SK-N-SH treated with all-trans-retinoic acid at 6 μM for 48 hours (cell line): ENCODE data around the gene VIM.

Source experiments
- ATAC-seq: fragments of 200-7000 bp; cut with Tn5 transposase; 3 replicates; pipeline ENCODE4 v1.9.1; 2020; ENCODE audit warnings: mild to moderate bottlenecking, moderate library complexity
- ARNTL ChIP-seq: fragments of 450-650 bp; formaldehyde crosslinking; IDR thresholded peaks from 2 replicates; pipeline ENCODE4 v1.5.0; 2020; ENCODE audit warnings: low read depth, mild to moderate bottlenecking, moderate library complexity, borderline replicate concordance
- BACH2 ChIP-seq: fragments of 250-450 bp; sonication (Bioruptor Pico); IDR thresholded peaks from 2 replicates; pipeline ENCODE4 v1.9.0; 2021; ENCODE audit warnings: mild to moderate bottlenecking, borderline replicate concordance
- CSDC2 ChIP-seq: fragments of 250-450 bp; sonication (Bioruptor Pico); IDR thresholded peaks from 2 replicates; pipeline ENCODE4 v1.5.0; 2020; ENCODE audit warnings: mild to moderate bottlenecking, moderate library complexity
- ESRRG ChIP-seq: fragments of 250-450 bp; sonication (Bioruptor Pico); IDR thresholded peaks from 2 replicates; pipeline ENCODE4 v1.6.1; 2021; ENCODE audit warnings: mild to moderate bottlenecking
- GLIS3 ChIP-seq: fragments of 250-450 bp; sonication (Bioruptor Pico); IDR thresholded peaks from 2 replicates; pipeline ENCODE4 v1.5.0; 2020; ENCODE audit warnings: mild to moderate bottlenecking, moderate library complexity
- ISL1 ChIP-seq: fragments of 250-450 bp; sonication (Bioruptor Pico); IDR thresholded peaks from 2 replicates; pipeline ENCODE4 v2.1.2; 2022; ENCODE audit warnings: mild to moderate bottlenecking, moderate library complexity
- OSR1 ChIP-seq: fragments of 250-450 bp; sonication (Bioruptor Pico); IDR thresholded peaks from 2 replicates; pipeline ENCODE4 v1.8.0; 2022; ENCODE audit warnings: moderate library complexity, mild to moderate bottlenecking, inconsistent platforms
- POU6F1 ChIP-seq: fragments of 250-450 bp; sonication (Bioruptor Pico); IDR thresholded peaks from 2 replicates; pipeline ENCODE4 v1.8.0; 2021; ENCODE audit warnings: low read depth, mild to moderate bottlenecking, moderate library complexity, borderline replicate concordance
- PPARA ChIP-seq: fragments of 250-450 bp; sonication (Bioruptor Pico); IDR thresholded peaks from 2 replicates; pipeline ENCODE4 v1.5.0; 2020; ENCODE audit warnings: mild to moderate bottlenecking, borderline replicate concordance
- RARB ChIP-seq: fragments of 250-450 bp; sonication (Bioruptor Pico); IDR thresholded peaks from 2 replicates; pipeline ENCODE4 v1.8.0; 2021; ENCODE audit warnings: mild to moderate bottlenecking, moderate library complexity
- SNAI2 ChIP-seq: fragments of 250-450 bp; sonication (Bioruptor Pico); IDR thresholded peaks from 2 replicates; pipeline ENCODE4 v1.5.0; 2020; ENCODE audit warnings: mild to moderate bottlenecking, moderate library complexity
- TCF4 ChIP-seq: fragments of 250-450 bp; sonication (Bioruptor Pico); IDR thresholded peaks from 2 replicates; pipeline ENCODE4 v1.8.0; 2021; ENCODE audit warnings: mild to moderate bottlenecking, moderate library complexity, borderline replicate concordance
- TOX ChIP-seq: fragments of 250-450 bp; sonication (Bioruptor Pico); IDR thresholded peaks from 2 replicates; pipeline ENCODE4 v1.8.0; 2021; ENCODE audit warnings: mild to moderate bottlenecking, moderate library complexity, borderline replicate concordance
- ZC3H10 ChIP-seq: fragments of 250-450 bp; sonication (Bioruptor Pico); IDR thresholded peaks from 2 replicates; pipeline ENCODE4 v1.5.1; 2021; ENCODE audit warnings: mild to moderate bottlenecking, moderate library complexity
- ZFP3 ChIP-seq: fragments of 250-450 bp; sonication (Bioruptor Pico); IDR thresholded peaks from 2 replicates; pipeline ENCODE4 v1.5.0; 2020; ENCODE audit warnings: mild to moderate bottlenecking, moderate library complexity
- ZFP30 ChIP-seq: fragments of 450-650 bp; formaldehyde crosslinking; IDR thresholded peaks from 2 replicates; pipeline ENCODE4 v1.5.0; 2022; ENCODE audit warnings: mild to moderate bottlenecking, moderate library complexity
- ZNF565 ChIP-seq: fragments of 450-650 bp; formaldehyde crosslinking; conservative IDR thresholded peaks from 2 replicates; pipeline ENCODE4 v1.5.0; 2020; ENCODE audit warnings: low read depth, mild to moderate bottlenecking, moderate library complexity
- ZNF70 ChIP-seq: fragments of 450-650 bp; formaldehyde crosslinking; IDR thresholded peaks from 2 replicates; pipeline ENCODE4 v1.5.0; 2020; ENCODE audit warnings: mild to moderate bottlenecking, moderate library complexity
- ZNF8 ChIP-seq: fragments of 450-650 bp; formaldehyde crosslinking; IDR thresholded peaks from 2 replicates; pipeline ENCODE4 v1.5.0; 2020; ENCODE audit warnings: mild to moderate bottlenecking, moderate library complexity
- TF ChIP-seq, protein P1 (sequence below): fragments of 250-450 bp; sonication (Bioruptor Pico); IDR thresholded peaks from 2 replicates; pipeline ENCODE4 v1.5.1; 2020; ENCODE audit warnings: low read depth, mild to moderate bottlenecking, moderate library complexity
- TF ChIP-seq, protein P2 (sequence below): fragments of 250-450 bp; sonication (Bioruptor Pico); IDR thresholded peaks from 2 replicates; pipeline ENCODE4 v1.5.0; 2020; ENCODE audit warnings: mild to moderate bottlenecking, moderate library complexity
- TF ChIP-seq, protein P3 (sequence below): fragments of 250-450 bp; sonication (Bioruptor Pico); IDR thresholded peaks from 2 replicates; pipeline ENCODE4 v1.5.1; 2021; ENCODE audit warnings: mild to moderate bottlenecking, moderate library complexity
- TF ChIP-seq, protein P4 (sequence below): fragments of 250-450 bp; sonication (Bioruptor Pico); IDR thresholded peaks from 2 replicates; pipeline ENCODE4 v1.8.0; 2020; ENCODE audit warnings: mild to moderate bottlenecking, moderate library complexity, borderline replicate concordance

VIM gene

GRCh38 chr10:17196573-17196972, 31.5 kb upstream of the VIM start:
- no peak for ATAC-seq
- TF ChIP-seq ZNF70 (CRISPR knock-in tag) (no peak), ISL1 (CRISPR knock-in tag) (no peak), ZFP30 (CRISPR knock-in tag) (no peak), ZFP3 (CRISPR knock-in tag) (no peak), ZNF565 (CRISPR knock-in tag) (no peak), TCF4 (no peak), POU6F1 (CRISPR knock-in tag) (no peak), GLIS3 (CRISPR knock-in tag) (no peak)
- TF ChIP-seq, protein P1, sequence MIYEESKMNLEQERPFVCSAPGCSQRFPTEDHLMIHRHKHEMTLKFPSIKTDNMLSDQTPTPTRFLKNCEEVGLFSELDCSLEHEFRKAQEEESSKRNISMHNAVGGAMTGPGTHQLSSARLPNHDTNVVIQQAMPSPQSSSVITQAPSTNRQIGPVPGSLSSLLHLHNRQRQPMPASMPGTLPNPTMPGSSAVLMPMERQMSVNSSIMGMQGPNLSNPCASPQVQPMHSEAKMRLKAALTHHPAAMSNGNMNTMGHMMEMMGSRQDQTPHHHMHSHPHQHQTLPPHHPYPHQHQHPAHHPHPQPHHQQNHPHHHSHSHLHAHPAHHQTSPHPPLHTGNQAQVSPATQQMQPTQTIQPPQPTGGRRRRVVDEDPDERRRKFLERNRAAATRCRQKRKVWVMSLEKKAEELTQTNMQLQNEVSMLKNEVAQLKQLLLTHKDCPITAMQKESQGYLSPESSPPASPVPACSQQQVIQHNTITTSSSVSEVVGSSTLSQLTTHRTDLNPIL (CRISPR knock-in tag): no peak

GRCh38 chr10:17199351-17199804, 28.7 kb upstream of the VIM start:
- ATAC-seq: peak; percentile 41
- TF ChIP-seq TCF4: peak; percentile 45; the same call in 1 of the 2 replicates
- TF ChIP-seq RARB: no peak
- TF ChIP-seq POU6F1 (CRISPR knock-in tag): no peak
- TF ChIP-seq ZC3H10 (CRISPR knock-in tag): no peak
- TF ChIP-seq ARNTL (CRISPR knock-in tag): no peak
- TF ChIP-seq ZFP30 (CRISPR knock-in tag): no peak
- TF ChIP-seq SNAI2 (CRISPR knock-in tag): no peak
- TF ChIP-seq, protein P1 (CRISPR knock-in tag): no peak
- no peak for TF ChIP-seq GLIS3 (CRISPR knock-in tag)
- TF ChIP-seq ISL1 (CRISPR knock-in tag): peak; percentile 82
- no peak for TF ChIP-seq ZNF8 (CRISPR knock-in tag)
- no peak for TF ChIP-seq PPARA
- TF ChIP-seq CSDC2 (CRISPR knock-in tag): no peak
- TF ChIP-seq ZNF70 (CRISPR knock-in tag): peak; percentile 58; the same call in 1 of the 2 replicates
- TF ChIP-seq ESRRG (CRISPR knock-in tag): no peak
- no peak for TF ChIP-seq TOX
- TF ChIP-seq ZFP3 (CRISPR knock-in tag): 0 out of 2 replicates have a peak, but pooled peaks have one; percentile 13
- no peak for TF ChIP-seq OSR1 (CRISPR knock-in tag)
- no peak for TF ChIP-seq BACH2 (CRISPR knock-in tag)
- TF ChIP-seq, protein P2, sequence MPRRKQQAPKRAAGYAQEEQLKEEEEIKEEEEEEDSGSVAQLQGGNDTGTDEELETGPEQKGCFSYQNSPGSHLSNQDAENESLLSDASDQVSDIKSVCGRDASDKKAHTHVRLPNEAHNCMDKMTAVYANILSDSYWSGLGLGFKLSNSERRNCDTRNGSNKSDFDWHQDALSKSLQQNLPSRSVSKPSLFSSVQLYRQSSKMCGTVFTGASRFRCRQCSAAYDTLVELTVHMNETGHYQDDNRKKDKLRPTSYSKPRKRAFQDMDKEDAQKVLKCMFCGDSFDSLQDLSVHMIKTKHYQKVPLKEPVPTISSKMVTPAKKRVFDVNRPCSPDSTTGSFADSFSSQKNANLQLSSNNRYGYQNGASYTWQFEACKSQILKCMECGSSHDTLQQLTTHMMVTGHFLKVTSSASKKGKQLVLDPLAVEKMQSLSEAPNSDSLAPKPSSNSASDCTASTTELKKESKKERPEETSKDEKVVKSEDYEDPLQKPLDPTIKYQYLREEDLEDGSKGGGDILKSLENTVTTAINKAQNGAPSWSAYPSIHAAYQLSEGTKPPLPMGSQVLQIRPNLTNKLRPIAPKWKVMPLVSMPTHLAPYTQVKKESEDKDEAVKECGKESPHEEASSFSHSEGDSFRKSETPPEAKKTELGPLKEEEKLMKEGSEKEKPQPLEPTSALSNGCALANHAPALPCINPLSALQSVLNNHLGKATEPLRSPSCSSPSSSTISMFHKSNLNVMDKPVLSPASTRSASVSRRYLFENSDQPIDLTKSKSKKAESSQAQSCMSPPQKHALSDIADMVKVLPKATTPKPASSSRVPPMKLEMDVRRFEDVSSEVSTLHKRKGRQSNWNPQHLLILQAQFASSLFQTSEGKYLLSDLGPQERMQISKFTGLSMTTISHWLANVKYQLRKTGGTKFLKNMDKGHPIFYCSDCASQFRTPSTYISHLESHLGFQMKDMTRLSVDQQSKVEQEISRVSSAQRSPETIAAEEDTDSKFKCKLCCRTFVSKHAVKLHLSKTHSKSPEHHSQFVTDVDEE (CRISPR knock-in tag): peak; percentile 46; the same call in 1 of the 2 replicates
- no peak for TF ChIP-seq ZNF565 (CRISPR knock-in tag)
- TF ChIP-seq, protein P3, sequence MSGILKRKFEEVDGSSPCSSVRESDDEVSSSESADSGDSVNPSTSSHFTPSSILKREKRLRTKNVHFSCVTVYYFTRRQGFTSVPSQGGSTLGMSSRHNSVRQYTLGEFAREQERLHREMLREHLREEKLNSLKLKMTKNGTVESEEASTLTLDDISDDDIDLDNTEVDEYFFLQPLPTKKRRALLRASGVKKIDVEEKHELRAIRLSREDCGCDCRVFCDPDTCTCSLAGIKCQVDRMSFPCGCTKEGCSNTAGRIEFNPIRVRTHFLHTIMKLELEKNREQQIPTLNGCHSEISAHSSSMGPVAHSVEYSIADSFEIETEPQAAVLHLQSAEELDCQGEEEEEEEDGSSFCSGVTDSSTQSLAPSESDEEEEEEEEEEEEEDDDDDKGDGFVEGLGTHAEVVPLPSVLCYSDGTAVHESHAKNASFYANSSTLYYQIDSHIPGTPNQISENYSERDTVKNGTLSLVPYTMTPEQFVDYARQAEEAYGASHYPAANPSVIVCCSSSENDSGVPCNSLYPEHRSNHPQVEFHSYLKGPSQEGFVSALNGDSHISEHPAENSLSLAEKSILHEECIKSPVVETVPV (CRISPR knock-in tag): no peak
- TF ChIP-seq, protein P4, sequence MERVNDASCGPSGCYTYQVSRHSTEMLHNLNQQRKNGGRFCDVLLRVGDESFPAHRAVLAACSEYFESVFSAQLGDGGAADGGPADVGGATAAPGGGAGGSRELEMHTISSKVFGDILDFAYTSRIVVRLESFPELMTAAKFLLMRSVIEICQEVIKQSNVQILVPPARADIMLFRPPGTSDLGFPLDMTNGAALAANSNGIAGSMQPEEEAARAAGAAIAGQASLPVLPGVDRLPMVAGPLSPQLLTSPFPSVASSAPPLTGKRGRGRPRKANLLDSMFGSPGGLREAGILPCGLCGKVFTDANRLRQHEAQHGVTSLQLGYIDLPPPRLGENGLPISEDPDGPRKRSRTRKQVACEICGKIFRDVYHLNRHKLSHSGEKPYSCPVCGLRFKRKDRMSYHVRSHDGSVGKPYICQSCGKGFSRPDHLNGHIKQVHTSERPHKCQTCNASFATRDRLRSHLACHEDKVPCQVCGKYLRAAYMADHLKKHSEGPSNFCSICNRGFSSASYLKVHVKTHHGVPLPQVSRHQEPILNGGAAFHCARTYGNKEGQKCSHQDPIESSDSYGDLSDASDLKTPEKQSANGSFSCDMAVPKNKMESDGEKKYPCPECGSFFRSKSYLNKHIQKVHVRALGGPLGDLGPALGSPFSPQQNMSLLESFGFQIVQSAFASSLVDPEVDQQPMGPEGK (CRISPR knock-in tag): no peak
